PFSK-1 (cell line): ENCODE results near the gene ANKHD1.

ENCODE experiments used
- FOXP2 ChIP-seq: optimal IDR thresholded peaks from 2 replicates; pipeline ENCODE3; 2011; ENCODE audit warnings: borderline replicate concordance, control low read depth, inconsistent platforms; ENCODE audit not compliant: insufficient read depth; ENCODE audit errors: extremely low read length, extremely low read depth
- POLR2AphosphoS5 ChIP-seq: IDR thresholded peaks from 2 replicates; pipeline ENCODE4 v1.6.1; 2012; ENCODE audit warnings: low read depth, mild to moderate bottlenecking, control low read depth, low read length, moderate library complexity
- SIN3A ChIP-seq: IDR thresholded peaks from 2 replicates; pipeline ENCODE4 v1.6.1; 2012; ENCODE audit warnings: mild to moderate bottlenecking, low read length, moderate library complexity, borderline replicate concordance; ENCODE audit not compliant: insufficient read depth
- TAF1 ChIP-seq: IDR thresholded peaks from 2 replicates; pipeline ENCODE4 v1.6.1; 2012; ENCODE audit warnings: low read length, control low read depth, borderline replicate concordance; ENCODE audit not compliant: insufficient read depth
- TF ChIP-seq, protein P1 (sequence below), 2 experiments: IDR thresholded peaks; 2 replicates each; pipeline versions ENCODE4 v1.6.1 to v1.8.0; 2011 to 2012; ENCODE audit warnings: low read depth in 2 of 2, low read length in 2 of 2, control low read depth in 1 of 2, inconsistent platforms in 1 of 2, mild to moderate bottlenecking in 1 of 2, moderate library complexity in 1 of 2; ENCODE audit not compliant: insufficient read depth in 1 of 2

Gene ANKHD1

DNA sequence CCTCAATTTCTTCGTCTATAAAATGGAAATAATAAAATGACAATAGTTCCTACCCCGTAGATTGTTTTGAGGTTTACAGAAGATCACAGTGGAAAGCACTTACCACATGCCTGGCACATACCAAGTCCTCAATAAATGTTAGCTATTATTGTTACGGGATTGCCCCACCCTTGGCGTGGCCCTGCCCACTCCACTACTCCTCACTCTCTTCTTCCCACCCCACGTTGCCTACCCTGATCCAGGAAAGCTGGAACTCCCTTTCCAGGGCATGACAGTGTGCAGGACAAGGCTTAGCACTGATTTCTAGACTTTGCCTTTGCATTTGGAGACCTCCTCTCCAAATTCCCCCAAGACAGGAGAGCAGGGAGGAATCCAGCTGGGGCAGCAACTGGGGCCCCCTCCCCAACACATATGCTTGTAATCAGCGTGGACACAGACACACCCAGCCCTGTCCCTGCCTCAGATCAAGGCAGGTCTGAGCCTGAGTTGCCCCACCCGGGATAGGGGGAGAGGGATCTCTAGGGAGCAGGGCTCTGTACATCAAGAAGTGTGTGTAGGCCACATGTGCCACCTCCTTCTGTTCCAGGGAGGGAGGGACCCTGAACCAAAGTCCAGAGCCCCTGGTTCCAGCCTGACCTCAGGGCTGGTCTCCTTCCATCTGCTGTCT lies 34.9 kb upstream of the ANKHD1 start:
- TF ChIP-seq SIN3A (no peak), FOXP2 (no peak), TAF1 (no peak), POLR2AphosphoS5 (no peak)
- TF ChIP-seq, protein P1, sequence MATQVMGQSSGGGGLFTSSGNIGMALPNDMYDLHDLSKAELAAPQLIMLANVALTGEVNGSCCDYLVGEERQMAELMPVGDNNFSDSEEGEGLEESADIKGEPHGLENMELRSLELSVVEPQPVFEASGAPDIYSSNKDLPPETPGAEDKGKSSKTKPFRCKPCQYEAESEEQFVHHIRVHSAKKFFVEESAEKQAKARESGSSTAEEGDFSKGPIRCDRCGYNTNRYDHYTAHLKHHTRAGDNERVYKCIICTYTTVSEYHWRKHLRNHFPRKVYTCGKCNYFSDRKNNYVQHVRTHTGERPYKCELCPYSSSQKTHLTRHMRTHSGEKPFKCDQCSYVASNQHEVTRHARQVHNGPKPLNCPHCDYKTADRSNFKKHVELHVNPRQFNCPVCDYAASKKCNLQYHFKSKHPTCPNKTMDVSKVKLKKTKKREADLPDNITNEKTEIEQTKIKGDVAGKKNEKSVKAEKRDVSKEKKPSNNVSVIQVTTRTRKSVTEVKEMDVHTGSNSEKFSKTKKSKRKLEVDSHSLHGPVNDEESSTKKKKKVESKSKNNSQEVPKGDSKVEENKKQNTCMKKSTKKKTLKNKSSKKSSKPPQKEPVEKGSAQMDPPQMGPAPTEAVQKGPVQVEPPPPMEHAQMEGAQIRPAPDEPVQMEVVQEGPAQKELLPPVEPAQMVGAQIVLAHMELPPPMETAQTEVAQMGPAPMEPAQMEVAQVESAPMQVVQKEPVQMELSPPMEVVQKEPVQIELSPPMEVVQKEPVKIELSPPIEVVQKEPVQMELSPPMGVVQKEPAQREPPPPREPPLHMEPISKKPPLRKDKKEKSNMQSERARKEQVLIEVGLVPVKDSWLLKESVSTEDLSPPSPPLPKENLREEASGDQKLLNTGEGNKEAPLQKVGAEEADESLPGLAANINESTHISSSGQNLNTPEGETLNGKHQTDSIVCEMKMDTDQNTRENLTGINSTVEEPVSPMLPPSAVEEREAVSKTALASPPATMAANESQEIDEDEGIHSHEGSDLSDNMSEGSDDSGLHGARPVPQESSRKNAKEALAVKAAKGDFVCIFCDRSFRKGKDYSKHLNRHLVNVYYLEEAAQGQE (IDR thresholded peaks at IDR 0.05; ENCODE audit: insufficient read depth in 1 of 2, low read depth in 2 of 2, low read length in 2 of 2), result no peak

DNA sequence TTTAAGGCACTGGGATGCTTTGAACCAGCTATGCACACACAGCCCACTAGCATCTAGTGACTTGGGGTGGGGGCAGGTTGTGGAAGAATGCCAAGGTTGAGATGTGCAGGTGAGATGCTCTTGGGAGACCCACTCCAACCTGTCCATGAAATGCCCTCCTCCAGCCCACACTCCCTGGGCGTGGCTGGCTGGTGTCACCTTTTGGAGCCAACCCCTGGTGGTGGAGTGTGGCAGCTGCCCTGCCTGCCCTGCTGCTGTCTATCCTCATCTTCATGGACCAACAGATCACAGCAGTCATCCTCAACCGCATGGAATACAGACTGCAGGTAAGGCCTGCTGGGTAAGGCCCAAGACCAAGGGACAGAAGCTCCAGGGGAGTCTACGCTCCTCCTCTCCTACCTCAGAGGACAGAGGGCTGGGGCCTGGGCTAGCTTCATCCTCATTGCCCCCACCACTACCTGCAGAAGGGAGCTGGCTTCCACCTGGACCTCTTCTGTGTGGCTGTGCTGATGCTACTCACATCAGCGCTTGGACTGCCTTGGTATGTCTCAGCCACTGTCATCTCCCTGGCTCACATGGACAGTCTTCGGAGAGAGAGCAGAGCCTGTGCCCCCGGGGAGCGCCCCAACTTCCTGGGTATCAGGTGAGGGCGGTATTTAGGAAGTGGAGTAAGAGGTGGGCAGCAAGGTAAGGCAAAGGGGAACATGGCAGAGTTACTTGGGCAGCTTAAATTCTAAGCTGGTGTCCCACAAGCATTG lies 34.2 kb upstream of the ANKHD1 start:
- TF ChIP-seq TAF1 (no peak), FOXP2 (no peak), SIN3A (no peak), POLR2AphosphoS5 (no peak)
- TF ChIP-seq, protein P1 (IDR thresholded peaks at IDR 0.05; ENCODE audit: insufficient read depth in 1 of 2, low read depth in 2 of 2, low read length in 2 of 2), result no peak

DNA sequence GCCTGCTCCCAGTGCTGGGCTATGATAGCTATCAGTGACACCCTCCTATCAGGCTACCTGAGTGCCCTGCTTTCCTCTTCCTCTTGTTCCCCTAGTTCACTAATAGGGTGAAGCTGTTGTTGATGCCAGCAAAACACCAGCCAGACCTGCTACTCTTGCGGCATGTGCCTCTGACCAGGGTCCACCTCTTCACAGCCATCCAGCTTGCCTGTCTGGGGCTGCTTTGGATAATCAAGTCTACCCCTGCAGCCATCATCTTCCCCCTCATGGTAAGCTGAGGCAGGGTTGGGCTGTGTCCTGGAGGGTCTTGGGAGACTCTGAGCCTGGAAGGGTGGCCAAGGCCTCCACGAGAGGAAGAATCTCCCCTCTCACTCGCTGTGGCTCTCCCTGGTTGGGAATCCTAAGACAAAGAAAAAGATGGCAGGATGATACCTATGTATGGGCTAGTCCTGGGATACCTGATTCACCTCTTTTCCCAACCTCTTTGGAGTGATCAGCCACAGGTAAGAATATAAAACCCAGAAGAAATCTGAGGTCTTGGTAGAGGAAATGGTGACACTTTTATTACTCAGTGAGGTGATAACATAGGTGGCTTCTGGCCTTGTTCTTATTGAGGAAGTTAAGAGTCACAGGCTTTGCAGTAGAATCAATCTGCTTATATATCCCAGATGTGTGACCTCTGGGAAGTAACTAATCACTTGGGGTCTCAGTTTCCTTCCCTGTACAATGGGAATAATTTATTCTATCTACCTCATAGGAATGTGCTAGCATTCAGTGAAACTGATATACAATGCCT lies 30.1 kb upstream of the ANKHD1 start:
- TF ChIP-seq, protein P1 (IDR thresholded peaks at IDR 0.05; ENCODE audit: insufficient read depth in 1 of 2, low read depth in 2 of 2, low read length in 2 of 2), result no peak
- TF ChIP-seq TAF1, result no peak
- no peak for TF ChIP-seq POLR2AphosphoS5
- no peak for TF ChIP-seq FOXP2
- no peak for TF ChIP-seq SIN3A

DNA sequence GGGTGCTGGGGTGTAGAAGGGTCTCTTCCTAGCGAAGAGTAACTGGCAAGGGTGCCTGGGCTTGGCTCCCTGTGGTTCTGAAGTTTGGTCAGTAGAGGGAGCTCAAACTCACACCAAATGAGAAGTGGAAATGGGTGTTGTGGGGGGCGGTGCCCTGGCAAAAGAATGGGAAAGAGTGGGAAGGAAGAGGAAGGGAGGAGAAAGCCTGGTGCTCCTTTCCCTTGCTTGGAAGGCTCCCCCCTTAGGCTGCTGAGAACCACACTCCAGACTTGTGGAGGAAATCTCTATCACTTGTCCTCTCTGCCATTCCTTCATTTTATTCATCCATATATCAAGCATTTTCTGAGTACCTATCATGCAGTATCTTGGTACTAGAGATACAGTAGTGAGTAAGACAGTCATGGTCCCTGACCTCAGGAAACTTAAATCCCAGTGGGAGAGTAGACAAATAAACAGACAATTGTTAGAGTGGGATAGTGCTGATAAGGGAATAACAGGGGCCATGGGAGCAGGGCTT lies 28.6 kb upstream of the ANKHD1 start:
- TF ChIP-seq, protein P1 (IDR thresholded peaks at IDR 0.05; ENCODE audit: insufficient read depth in 1 of 2, low read depth in 2 of 2, low read length in 2 of 2), result no peak
- TF ChIP-seq SIN3A, result no peak
- TF ChIP-seq POLR2AphosphoS5, result no peak
- TF ChIP-seq TAF1, result no peak
- no peak for TF ChIP-seq FOXP2
